HG03175 (cell line): ENCODE data around the gene MYO7A.

Source experiments
- ATAC-seq: cut with Tn5 transposase; IDR thresholded peaks from one replicate; pipeline ENCODE4 v1.9.1; 2021; ENCODE audit warnings: mild to moderate bottlenecking, moderate library complexity; ENCODE audit not compliant: unreplicated experiment

MYO7A gene

GRCh38 chr11:77259641-77260040 lies 131.6 kb downstream of the MYO7A start:
- ATAC-seq, result no peak

GRCh38 chr11:77262803-77263202 lies 134.8 kb downstream of the MYO7A start:
- ATAC-seq, result no peak
